ENCODE measurements around the gene SERPINA1. TPM values are rescaled to one million over a fixed set of nuclear protein-coding genes. Genes with fewer than 3 reads are reported as not detected.
"Not testable (repeated sequence)": the region's sequence is repeated elsewhere in the genome, so short reads cannot be mapped to it uniquely, and the experiment has no call there.

Gene SERPINA1
- total and polyA plus RNA-seq, 2 donors from 2014 or later: 1,861 to 2,184 TPM

DNA sequence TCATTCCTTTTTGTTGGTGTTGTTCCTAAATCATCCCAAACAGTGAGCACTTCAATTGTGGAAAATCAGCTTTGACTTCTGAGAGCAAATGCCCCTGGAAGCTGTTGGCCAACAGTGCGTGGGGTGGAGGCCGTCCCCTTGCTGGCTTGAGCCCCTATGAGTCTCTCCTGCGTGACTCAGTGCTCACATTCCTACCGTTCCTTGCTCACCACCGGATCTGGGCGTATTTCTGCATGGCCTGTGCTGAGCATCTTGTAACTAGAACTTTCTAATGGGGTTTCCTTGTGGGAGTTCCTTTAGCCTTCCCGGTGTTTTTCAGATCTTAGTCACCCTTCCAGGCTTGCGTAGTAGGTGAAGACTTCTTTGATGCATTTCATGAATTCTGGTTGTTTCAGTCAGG is 14.7 kb downstream of the SERPINA1 start:
- no peak for FAIRE-seq
- Histone ChIP-seq H3K27me3 (ENCODE audit: control insufficient read depth, insufficient read depth, low read length) (no peaks in the 10 kb centered on the region), H3K36me3 (ENCODE audit: control insufficient read depth in 2 of 3, insufficient read depth in 3 of 3, low read length in 3 of 3) (no peaks in the 10 kb centered on the region), H3K4me3 (ENCODE audit: low read length in 3 of 3) (no peak overlapping the region), H3K9ac (ENCODE audit: low read length in 3 of 3) (no peak overlapping the region), H3K9me3 (ENCODE audit: control insufficient read depth in 2 of 3, insufficient read depth in 1 of 3, low read length in 3 of 3) (no peaks in the 10 kb centered on the region), H3K27ac (ENCODE audit: low read depth in 2 of 2, low read length in 2 of 2) (no peak overlapping the region), H3K4me1 (ENCODE audit: control insufficient read depth in 2 of 3, insufficient read depth in 2 of 3, low read depth in 1 of 3, low read length in 3 of 3) (no peaks in the 10 kb centered on the region)
- TF ChIP-seq, protein P1, sequence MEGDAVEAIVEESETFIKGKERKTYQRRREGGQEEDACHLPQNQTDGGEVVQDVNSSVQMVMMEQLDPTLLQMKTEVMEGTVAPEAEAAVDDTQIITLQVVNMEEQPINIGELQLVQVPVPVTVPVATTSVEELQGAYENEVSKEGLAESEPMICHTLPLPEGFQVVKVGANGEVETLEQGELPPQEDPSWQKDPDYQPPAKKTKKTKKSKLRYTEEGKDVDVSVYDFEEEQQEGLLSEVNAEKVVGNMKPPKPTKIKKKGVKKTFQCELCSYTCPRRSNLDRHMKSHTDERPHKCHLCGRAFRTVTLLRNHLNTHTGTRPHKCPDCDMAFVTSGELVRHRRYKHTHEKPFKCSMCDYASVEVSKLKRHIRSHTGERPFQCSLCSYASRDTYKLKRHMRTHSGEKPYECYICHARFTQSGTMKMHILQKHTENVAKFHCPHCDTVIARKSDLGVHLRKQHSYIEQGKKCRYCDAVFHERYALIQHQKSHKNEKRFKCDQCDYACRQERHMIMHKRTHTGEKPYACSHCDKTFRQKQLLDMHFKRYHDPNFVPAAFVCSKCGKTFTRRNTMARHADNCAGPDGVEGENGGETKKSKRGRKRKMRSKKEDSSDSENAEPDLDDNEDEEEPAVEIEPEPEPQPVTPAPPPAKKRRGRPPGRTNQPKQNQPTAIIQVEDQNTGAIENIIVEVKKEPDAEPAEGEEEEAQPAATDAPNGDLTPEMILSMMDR (IDR thresholded peaks at IDR 0.05; ENCODE audit: borderline replicate concordance, extremely low read depth, insufficient read depth): no peak
- intact Hi-C loops (cut with DNase I): no loop called here
- DNase-seq: peak in 1 of 5 donors; percentile 19

- FAIRE-seq: no peak
Observed at GRCh38 chr14:94372021-94372605, 16.3 kb downstream of the SERPINA1 start.

GRCh38 chr14:94370524-94370910 is 17.9 kb downstream of the SERPINA1 start:
- Histone ChIP-seq H3K9ac (ENCODE audit: low read length in 3 of 3) (no peak overlapping the region), H3K4me1 (ENCODE audit: control insufficient read depth in 2 of 3, insufficient read depth in 2 of 3, low read depth in 1 of 3, low read length in 3 of 3) (no peaks in the 10 kb centered on the region), H3K36me3 (ENCODE audit: control insufficient read depth in 2 of 3, insufficient read depth in 3 of 3, low read length in 3 of 3) (no peaks in the 10 kb centered on the region), H3K4me3 (ENCODE audit: low read length in 3 of 3) (no peak overlapping the region), H3K27ac (ENCODE audit: low read depth in 2 of 2, low read length in 2 of 2) (no peak overlapping the region), H3K9me3 (ENCODE audit: control insufficient read depth in 2 of 3, insufficient read depth in 1 of 3, low read length in 3 of 3) (no peaks in the 10 kb centered on the region), H3K27me3 (ENCODE audit: control insufficient read depth, insufficient read depth, low read length) (no peaks in the 10 kb centered on the region)
- intact Hi-C loops (cut with DNase I): no loop called here
- TF ChIP-seq, protein P1 (IDR thresholded peaks at IDR 0.05; ENCODE audit: borderline replicate concordance, extremely low read depth, insufficient read depth): no peak
- DNase-seq (peak in 1 of 5 donors; percentile 13), FAIRE-seq (no peak)

More at GRCh38 chr14:94372021-94372605, 16.3 kb downstream of the SERPINA1 start:
- H3K4me1 ChIP-seq (ENCODE audit: control insufficient read depth in 2 of 3, insufficient read depth in 2 of 3, low read depth in 1 of 3, low read length in 3 of 3): no peaks in the 10 kb centered on the region
- intact Hi-C loops (cut with DNase I): no loop called here
- no peak overlapping the region for H3K27ac ChIP-seq (ENCODE audit: low read depth in 2 of 2, low read length in 2 of 2)
- H3K36me3 ChIP-seq (ENCODE audit: control insufficient read depth in 2 of 3, insufficient read depth in 3 of 3, low read length in 3 of 3): no peaks in the 10 kb centered on the region
- TF ChIP-seq, protein P1 (IDR thresholded peaks at IDR 0.05; ENCODE audit: borderline replicate concordance, extremely low read depth, insufficient read depth): no peak
- H3K4me3 ChIP-seq (ENCODE audit: low read length in 3 of 3): no peak overlapping the region
- peak in 1 of 5 donors; percentile 21 for DNase-seq
- no peaks in the 10 kb centered on the region for H3K27me3 ChIP-seq (ENCODE audit: control insufficient read depth, insufficient read depth, low read length)
- no peaks in the 10 kb centered on the region for H3K9me3 ChIP-seq (ENCODE audit: control insufficient read depth in 2 of 3, insufficient read depth in 1 of 3, low read length in 3 of 3)
- no peak overlapping the region for H3K9ac ChIP-seq (ENCODE audit: low read length in 3 of 3)

- intact Hi-C loops (cut with DNase I); FAIRE-seq; H3K27ac ChIP-seq (ENCODE audit: low read depth in 2 of 2, low read length in 2 of 2); H3K4me1 ChIP-seq (ENCODE audit: control insufficient read depth in 2 of 3, insufficient read depth in 2 of 3, low read depth in 1 of 3, low read length in 3 of 3); H3K27me3 ChIP-seq (ENCODE audit: control insufficient read depth, insufficient read depth, low read length); H3K36me3 ChIP-seq (ENCODE audit: control insufficient read depth in 2 of 3, insufficient read depth in 3 of 3, low read length in 3 of 3); H3K9ac ChIP-seq (ENCODE audit: low read length in 3 of 3); H3K9me3 ChIP-seq (ENCODE audit: control insufficient read depth in 2 of 3, insufficient read depth in 1 of 3, low read length in 3 of 3); H3K4me3 ChIP-seq (ENCODE audit: low read length in 3 of 3): not testable (repeated sequence)
- DNase-seq: peak in 2 of 5 donors; percentile 24 to 65
Observed at GRCh38 chr14:94369766-94370523, 18.5 kb downstream of the SERPINA1 start.
